Activated T-helper 1 cell treated with anti-CD3 and anti-CD28 coated beads, Interleukin-12 subunit alpha, Interleukin-12 subunit beta, Interleukin-2, Interleukin-4 antibody, amounts not matched to agents 30 ng/mL and 10 ng/mL and 1 ng/mL, durations not matched to agents 14 hours and 24 hours and 36 hours (primary cell): Measurements from ENCODE around the gene VAC14. TPM values are rescaled to one million over a fixed set of nuclear protein-coding genes. Genes with fewer than 3 reads are reported as not detected.

Source experiments
- DNase-seq: peaks from one replicate; pipeline ENCODE4 v3.0.0; 2021; ENCODE audit warnings: low spot score
- H3K27ac Mint-ChIP-seq: one replicate; pipeline ENCODE4 v1.8.0; 2021; ENCODE audit warnings: mild to moderate bottlenecking, mixed read lengths
- H3K27me3 Mint-ChIP-seq: one replicate; pipeline ENCODE4 v1.8.0; 2022; ENCODE audit warnings: mild to moderate bottlenecking, moderate library complexity, mixed read lengths; ENCODE audit not compliant: insufficient read depth
- H3K36me3 Mint-ChIP-seq: one replicate; pipeline ENCODE4 v1.8.0; 2021; ENCODE audit warnings: low read depth, mixed read lengths
- H3K4me1 Mint-ChIP-seq: one replicate; pipeline ENCODE4 v1.8.0; 2021; ENCODE audit warnings: low read depth, mixed read lengths
- H3K4me3 Mint-ChIP-seq: one replicate; pipeline ENCODE4 v1.8.0; 2021; ENCODE audit warnings: mild to moderate bottlenecking, moderate library complexity, mixed read lengths
- H3K9me3 Mint-ChIP-seq: one replicate; pipeline ENCODE4 v1.8.0; 2021; ENCODE audit warnings: mixed read lengths
- intact Hi-C: fragments of 100-400 bp; cut with micrococcal nuclease; formaldehyde crosslinking; loops from one replicate; pipeline ENCODE4 v1.15.1; 2024
- total RNA-seq: library from RNA; stranded (reverse); gene quantifications from 2 replicates; pipeline ENCODE4 v1.2.3, GENCODE V29; 2022

The VAC14 gene
- total RNA-seq, 1 donor from 2014 or later: 37.5 TPM

DNA sequence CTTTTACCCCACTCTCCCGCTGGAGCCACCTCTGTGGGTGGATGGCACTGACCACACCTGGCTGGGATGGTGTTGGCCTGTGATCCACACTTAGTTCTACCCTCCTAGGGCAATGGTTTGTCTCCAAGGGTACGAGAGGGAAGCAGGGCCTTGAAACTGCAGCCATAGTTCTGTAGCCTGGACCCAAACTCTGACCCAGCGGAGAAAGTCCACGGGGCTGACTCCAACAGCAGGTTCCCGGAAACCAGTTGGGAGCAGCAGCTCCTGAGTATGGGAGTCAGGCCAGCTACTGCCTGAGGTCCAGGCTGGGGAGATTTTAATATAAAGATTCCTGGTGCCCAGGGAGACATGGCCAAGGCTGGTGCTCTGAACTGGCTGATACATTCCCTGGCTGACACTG, 91.5 kb downstream of the VAC14 start:
- intact Hi-C loops: no loop called here
- no peak for DNase-seq
- Mint-ChIP-seq H3K36me3 (no peaks in the 10 kb centered on the region), H3K27ac (no peak overlapping the region), H3K9me3 (no peaks in the 10 kb centered on the region), H3K27me3 (no peaks in the 10 kb centered on the region), H3K4me1 (no peaks in the 10 kb centered on the region), H3K4me3 (no peak overlapping the region)

DNA sequence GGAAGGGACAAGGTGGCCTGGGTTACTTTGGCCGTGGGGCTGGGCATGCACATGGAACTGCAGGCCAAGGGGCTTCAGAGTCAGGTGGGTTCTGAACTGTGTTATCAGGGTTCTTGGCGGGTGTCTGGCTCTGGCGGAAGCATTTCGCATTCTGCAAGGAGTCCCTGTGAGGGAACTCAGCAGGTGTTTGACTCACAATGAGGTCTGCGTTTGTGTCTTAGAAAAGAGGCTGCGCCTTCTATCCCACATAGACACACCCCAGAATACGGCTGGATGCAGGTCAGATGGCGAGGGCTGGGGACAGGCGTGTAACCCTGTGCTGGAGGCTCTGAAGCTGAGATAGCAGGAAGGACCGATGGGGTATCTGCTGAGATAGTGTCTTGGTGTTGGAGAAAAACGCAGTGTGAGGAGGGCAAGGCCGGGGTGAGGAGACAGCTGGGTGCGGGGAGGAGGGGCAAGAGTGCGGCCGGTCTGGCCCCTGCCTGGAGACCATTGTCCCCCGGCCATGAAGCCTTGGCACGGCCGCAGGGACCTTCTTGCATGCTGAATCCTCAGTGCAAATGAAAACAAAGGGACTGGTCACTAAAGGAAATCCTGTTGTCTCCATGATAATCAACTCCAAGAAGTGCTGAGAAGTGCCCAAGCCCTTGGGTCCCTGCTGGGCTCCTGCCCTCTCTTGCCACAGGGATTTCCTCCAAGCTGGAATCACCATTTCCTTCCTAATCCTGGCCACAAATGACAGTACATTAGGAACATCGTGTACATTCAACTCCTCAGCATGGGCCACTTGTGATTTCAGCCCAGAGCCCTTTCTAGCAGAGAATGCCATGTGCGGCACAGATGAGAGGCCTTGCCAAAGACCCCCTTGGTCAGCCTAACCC, 92.4 kb downstream of the VAC14 start:
- no peak for DNase-seq
- Mint-ChIP-seq H3K4me1 (no peaks in the 10 kb centered on the region), H3K36me3 (no peaks in the 10 kb centered on the region), H3K9me3 (no peaks in the 10 kb centered on the region), H3K27me3 (no peaks in the 10 kb centered on the region), H3K4me3 (no peak overlapping the region), H3K27ac (peak overlapping the region; percentile 12)
- intact Hi-C loops: no loop called here

DNA sequence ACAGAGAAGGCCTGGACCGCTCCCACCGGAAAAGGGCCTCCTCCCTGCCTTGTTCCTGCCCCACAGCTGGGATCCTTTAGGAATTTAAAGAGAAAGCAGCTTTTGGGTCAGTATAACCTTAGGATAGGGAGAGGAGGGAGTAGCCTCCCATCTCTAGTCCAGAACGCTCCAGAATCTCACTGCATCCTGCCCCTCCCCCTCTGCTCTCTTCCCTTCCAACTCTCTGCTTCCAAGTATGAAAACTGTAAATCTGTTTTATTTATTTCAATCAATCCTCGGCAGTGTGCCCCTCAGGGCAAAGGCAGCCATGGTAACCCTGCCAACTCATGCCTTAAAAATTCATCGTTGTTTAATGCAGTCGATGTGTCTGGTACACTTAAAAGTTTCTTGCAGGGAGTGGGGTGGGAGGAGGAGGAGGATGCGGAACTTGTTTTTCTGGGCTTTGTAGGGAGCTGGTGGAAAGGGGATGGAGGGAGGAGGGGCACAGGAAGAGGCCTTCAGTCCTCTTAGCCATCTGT, 94.0 kb downstream of the VAC14 start:
- H3K36me3 Mint-ChIP-seq: no peaks in the 10 kb centered on the region
- DNase-seq: no peak
- H3K27me3 Mint-ChIP-seq: no peaks in the 10 kb centered on the region
- H3K9me3 Mint-ChIP-seq: no peaks in the 10 kb centered on the region
- H3K27ac Mint-ChIP-seq: no peak overlapping the region
- intact Hi-C loops: no loop called here
- no peaks in the 10 kb centered on the region for H3K4me1 Mint-ChIP-seq
- no peak overlapping the region for H3K4me3 Mint-ChIP-seq

DNA sequence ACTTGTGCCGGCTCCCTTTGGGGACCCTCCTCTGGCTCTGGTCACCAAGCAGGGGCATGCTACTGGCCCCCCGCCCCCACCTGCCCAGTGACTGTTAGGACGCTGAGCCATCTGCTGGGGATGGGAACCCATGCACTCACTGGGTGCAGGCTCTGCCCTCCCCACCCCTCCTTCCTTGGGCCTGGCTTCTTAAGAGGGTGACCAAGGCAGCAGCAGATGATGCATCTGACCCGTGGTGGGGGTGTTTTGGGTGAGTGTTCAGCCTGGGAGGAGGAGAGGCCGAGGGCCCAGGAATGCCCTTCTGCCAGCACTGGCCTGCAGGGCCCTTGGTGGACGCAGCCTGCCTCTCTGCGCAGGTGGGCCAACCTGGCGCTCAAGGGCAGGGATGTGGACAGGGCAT, 95.9 kb downstream of the VAC14 start:
- Mint-ChIP-seq H3K27me3 (no peaks in the 10 kb centered on the region), H3K36me3 (no peaks in the 10 kb centered on the region), H3K27ac (no peak overlapping the region), H3K9me3 (no peaks in the 10 kb centered on the region), H3K4me3 (no peak overlapping the region), H3K4me1 (no peaks in the 10 kb centered on the region)
- DNase-seq: no peak
- intact Hi-C loops: no loop called here

DNA sequence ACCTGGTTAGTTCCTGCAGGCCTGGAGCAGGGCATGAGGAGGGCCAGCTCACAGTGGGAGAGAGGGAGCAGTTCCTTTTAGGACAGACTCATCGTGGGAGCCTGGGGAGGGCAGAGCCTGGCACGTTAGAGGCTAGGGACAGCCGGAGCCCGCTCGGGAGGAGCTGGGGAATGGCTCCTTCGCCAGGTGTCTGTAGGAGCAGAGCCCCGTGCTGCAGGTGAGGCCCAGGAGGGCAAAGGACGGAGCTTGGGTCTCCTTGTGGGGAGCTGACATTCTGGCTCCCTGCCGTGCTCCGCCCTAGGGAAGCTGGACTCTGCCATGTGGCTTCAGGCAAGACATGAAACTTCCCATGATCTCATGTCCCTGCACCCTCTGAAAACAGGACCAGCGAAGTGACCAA, 96.4 kb downstream of the VAC14 start:
- no peaks in the 10 kb centered on the region for H3K9me3 Mint-ChIP-seq
- H3K27ac Mint-ChIP-seq: no peak overlapping the region
- DNase-seq: no peak
- H3K27me3 Mint-ChIP-seq: no peaks in the 10 kb centered on the region
- no peaks in the 10 kb centered on the region for H3K36me3 Mint-ChIP-seq
- no peak overlapping the region for H3K4me3 Mint-ChIP-seq
- intact Hi-C loops: no loop called here
- no peaks in the 10 kb centered on the region for H3K4me1 Mint-ChIP-seq

DNA sequence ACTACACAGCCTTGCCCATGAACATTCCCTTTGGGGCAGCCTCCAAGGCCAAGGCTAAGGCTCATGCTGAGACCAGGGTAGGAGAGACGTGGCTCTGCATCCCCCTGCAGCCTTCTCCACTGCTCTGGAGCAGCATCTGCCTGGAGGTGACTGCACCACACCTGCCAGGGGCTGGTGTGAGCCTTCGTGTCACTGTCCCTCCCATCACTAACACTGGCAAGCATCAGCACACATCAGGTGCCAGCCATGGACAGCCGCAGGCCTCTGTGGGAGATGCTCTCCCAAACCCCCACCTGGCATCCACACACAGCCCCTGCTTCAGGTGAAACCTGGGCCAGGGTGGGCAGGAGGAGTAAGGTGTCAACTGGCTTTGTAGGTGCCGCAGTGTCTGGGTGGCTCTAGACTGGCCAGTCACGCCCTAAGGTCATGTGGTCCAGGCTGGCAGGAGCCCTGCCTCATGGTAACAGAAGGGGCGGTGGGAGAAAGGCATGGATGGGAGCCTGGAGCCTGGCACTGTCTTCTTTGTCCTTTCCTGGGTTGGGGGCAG, 97.0 kb downstream of the VAC14 start:
- no peaks in the 10 kb centered on the region for H3K36me3 Mint-ChIP-seq
- no peak for DNase-seq
- intact Hi-C loops: no loop called here
- no peaks in the 10 kb centered on the region for H3K9me3 Mint-ChIP-seq
- no peaks in the 10 kb centered on the region for H3K4me1 Mint-ChIP-seq
- H3K4me3 Mint-ChIP-seq: no peak overlapping the region
- H3K27ac Mint-ChIP-seq: no peak overlapping the region
- no peaks in the 10 kb centered on the region for H3K27me3 Mint-ChIP-seq

DNA sequence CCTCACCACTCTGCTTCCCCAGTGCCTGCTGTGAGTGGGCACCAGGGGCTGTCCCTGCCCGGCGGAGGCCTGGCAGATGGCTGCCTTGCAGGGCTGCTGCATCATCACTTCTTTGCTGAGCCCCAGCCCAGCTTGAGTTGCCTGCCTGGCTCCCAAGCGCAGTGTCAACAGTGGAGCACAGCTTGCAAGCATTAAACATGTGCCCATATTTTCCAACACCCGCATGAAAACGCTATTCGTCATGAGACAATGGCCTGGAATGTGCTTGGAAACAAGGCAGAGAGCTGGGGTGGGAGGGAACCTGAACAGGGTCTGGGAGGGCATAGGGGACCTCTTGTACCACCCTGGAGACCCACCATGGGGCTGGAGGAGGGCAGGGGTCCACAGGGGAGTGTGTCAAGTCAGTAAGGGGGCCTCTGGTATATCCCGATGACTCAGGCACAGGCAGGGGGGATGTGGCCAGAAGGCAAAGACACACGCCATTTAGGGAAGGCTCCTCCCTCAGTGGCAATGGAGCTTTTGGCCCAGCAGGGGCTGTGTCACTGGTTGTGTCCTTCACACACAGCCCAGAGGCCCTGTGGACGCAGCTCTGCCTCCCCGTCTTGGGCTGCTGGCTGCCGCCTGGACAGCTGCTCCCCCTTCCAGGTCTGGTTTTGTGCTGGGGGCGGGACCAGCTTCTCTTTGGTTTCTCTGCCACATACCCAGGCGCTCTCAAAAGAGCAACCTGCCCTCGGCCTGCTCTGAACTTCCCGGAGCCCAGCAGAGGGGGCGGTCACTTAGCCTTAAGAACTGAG, 97.7 kb downstream of the VAC14 start:
- Mint-ChIP-seq H3K27me3 (no peaks in the 10 kb centered on the region), H3K9me3 (no peaks in the 10 kb centered on the region), H3K4me3 (no peak overlapping the region), H3K4me1 (no peaks in the 10 kb centered on the region), H3K36me3 (no peaks in the 10 kb centered on the region), H3K27ac (no peak overlapping the region)
- intact Hi-C loops: no loop called here
- no peak for DNase-seq

DNA sequence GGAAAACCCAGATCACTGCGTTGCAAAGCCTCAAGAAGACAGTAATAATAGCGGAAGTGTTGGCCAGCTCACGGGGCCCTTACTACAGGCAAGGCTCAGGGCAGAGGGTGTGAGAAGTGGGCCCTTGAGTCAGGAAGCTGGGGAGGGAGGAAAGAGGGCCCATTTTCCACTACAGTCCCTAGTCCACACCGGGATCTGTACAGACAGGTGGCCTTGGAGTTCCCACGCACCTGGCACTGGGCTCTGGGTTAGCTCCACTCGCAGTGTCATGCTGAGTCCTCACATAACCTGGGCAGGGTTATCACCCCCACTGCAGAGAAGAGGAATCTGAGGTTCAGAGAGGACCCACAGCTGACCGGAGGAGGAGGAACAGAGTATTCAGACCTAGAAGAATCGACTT, 98.3 kb downstream of the VAC14 start:
- Mint-ChIP-seq H3K4me1 (no peaks in the 10 kb centered on the region), H3K36me3 (no peaks in the 10 kb centered on the region), H3K27me3 (no peaks in the 10 kb centered on the region), H3K4me3 (no peak overlapping the region), H3K27ac (no peak overlapping the region), H3K9me3 (no peaks in the 10 kb centered on the region)
- intact Hi-C loops: no loop called here
- no peak for DNase-seq

DNA sequence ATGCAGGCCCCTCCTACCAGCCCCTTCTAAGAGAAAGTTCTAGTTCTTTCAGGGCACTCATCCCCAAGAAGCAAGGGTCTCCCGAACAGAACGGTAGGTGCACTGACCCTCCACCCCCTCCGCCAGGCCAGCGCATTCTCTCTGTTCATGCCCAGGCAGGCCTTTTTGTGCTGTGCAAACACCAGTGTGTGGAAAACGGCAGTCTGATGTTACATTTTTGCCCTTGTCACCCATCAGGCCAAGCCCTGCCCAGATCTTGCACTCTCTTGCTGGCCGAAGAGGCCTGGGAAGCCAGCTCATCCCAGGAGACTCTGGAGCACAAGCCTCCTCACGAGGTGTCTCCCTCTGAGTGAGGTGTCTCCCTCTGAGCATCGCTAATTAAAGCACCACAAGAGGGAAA, 99.0 kb downstream of the VAC14 start:
- H3K27ac Mint-ChIP-seq: no peak overlapping the region
- no peaks in the 10 kb centered on the region for H3K36me3 Mint-ChIP-seq
- peaks cover 1% of the 10 kb centered on the region for H3K4me1 Mint-ChIP-seq
- intact Hi-C loops: no loop called here
- no peak overlapping the region for H3K4me3 Mint-ChIP-seq
- no peaks in the 10 kb centered on the region for H3K27me3 Mint-ChIP-seq
- no peaks in the 10 kb centered on the region for H3K9me3 Mint-ChIP-seq
- DNase-seq: no peak

DNA sequence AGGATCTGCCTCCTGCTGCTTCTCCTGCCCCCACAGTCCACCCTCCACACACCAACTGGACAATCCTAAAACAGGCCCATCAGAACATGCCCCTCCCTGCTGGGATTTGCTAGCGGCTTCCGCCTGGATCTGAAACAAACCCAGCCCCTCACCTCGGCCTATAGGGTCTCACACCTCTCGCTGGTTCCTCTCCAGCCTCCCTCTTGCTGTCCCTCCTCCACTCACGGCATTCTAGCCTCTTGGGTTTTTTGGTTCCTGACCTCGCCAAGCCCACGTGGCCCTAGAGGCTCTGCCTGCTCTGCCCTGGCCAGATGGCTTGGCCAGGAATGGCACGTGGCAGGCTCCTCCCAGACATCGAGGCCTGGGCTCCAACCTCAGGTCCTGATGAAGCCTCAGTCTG, 99.4 kb downstream of the VAC14 start:
- intact Hi-C loops: no loop called here
- no peaks in the 10 kb centered on the region for H3K9me3 Mint-ChIP-seq
- H3K27me3 Mint-ChIP-seq: no peaks in the 10 kb centered on the region
- no peak overlapping the region for H3K27ac Mint-ChIP-seq
- H3K4me3 Mint-ChIP-seq: no peak overlapping the region
- DNase-seq: no peak
- peaks cover 5% of the 10 kb centered on the region for H3K4me1 Mint-ChIP-seq
- H3K36me3 Mint-ChIP-seq: no peaks in the 10 kb centered on the region

DNA sequence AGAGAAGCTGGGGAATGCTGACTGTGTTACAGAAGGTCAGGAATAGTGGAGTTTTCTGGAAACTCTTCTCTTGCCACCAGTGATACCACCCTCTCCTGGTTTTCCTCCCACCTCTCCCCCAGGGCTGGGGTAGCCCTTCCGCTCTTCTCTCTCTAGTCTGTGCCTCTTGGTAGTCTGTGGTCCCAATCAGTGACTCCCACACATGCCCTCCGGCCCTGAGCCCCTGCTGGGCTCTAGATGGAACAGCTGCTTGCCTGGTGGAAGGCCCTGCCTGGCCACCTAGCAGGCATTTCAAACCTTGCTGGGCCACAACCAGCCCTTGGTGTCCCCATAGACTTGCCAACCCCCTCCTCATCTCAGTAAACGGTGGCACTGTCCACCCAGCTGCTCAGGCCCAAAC, 99.9 kb downstream of the VAC14 start:
- Mint-ChIP-seq H3K4me3 (no peak overlapping the region), H3K27me3 (no peaks in the 10 kb centered on the region), H3K4me1 (peaks cover 5% of the 10 kb centered on the region), H3K36me3 (no peaks in the 10 kb centered on the region), H3K27ac (no peak overlapping the region), H3K9me3 (no peaks in the 10 kb centered on the region)
- no peak for DNase-seq
- intact Hi-C loops: no loop called here

DNA sequence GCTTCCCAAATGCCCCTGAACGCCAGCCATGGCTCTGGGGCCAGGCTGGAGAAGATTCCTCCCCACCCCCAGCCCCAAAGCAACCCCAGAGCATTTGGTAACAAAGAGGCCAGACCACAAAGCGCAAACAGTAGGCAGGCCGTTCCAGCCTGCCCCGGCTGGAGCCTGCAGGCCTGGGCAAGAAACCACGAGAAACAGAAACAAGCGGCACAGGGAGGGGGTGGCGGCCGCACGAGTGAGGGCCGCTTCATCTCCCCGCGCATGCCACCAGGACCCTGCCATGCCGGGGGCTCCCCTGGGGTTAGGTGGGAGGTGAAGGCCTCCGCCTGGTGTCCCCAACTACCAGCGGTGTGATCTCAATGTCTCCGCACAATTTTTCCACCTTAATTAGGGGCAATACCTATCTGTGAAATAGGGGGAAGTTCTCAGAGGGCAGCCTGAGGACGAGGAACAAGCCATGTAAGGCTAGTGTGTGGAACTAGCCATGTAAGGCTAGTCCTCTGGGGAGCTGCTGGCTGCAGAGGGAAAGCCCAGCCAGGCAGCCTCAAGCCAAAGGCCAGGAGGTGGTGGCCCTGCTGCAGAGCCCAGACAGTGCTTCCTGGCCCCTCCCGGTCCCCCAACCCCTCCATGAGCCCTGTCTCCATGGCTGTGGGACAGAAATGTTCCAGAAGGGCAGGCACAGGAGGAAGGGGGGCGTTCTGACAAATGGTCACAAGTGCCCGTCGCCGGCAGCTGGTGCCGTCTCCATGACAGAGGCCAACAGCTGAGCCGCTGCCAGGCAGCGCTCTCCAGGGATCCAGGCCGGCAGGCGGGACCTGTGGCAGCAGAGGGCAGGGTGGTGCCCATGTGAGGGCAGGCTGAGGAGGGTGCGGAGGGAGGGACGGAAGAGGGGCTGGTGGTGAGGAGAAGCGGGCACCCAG, 100.6 kb downstream of the VAC14 start:
- no peak overlapping the region for H3K27ac Mint-ChIP-seq
- intact Hi-C loops: no loop called here
- no peak for DNase-seq
- H3K27me3 Mint-ChIP-seq: no peaks in the 10 kb centered on the region
- H3K4me1 Mint-ChIP-seq: peaks cover 10% of the 10 kb centered on the region
- peaks cover under 1% of the 10 kb centered on the region for H3K36me3 Mint-ChIP-seq
- H3K9me3 Mint-ChIP-seq: no peaks in the 10 kb centered on the region
- no peak overlapping the region for H3K4me3 Mint-ChIP-seq
